ENCODE results near the gene ARHGAP15.

GRCh38 chr2:143296089-143296488 lies 166.9 kb downstream of the ARHGAP15 start:
- TF ChIP-seq CTCF (IDR thresholded peaks at IDR 0.05) = no peak
- no peak for TF ChIP-seq POLR2A (IDR thresholded peaks at IDR 0.05)

All from vagina (tissue), 2 donors.